Peyer's patch (tissue), 4 donors: ENCODE results near the gene TFDP1. TPM values are rescaled to one million over a fixed set of nuclear protein-coding genes. Genes with fewer than 3 reads are reported as not detected.

ENCODE experiments used
- DNase-seq, 3 donors: peaks; one replicate each; pipeline ENCODE4 v3.0.0-alpha.2; 2017 to 2019
- H3K27ac ChIP-seq, 4 donors: fragments of 200-600 bp; sonication (generic); one replicate each; pipeline ENCODE4 v1.5.1; 2016 to 2019
- H3K27me3 ChIP-seq, 2 donors: fragments of 200-600 bp; sonication (generic); one replicate each; pipeline ENCODE4 v1.5.1; 2019
- H3K36me3 ChIP-seq, 3 donors: fragments of 200-600 bp; sonication (generic); one replicate each; pipeline ENCODE4 v1.5.1; 2016 to 2019
- H3K4me1 ChIP-seq, 4 donors: fragments of 200-600 bp; sonication (generic); one replicate each; pipeline ENCODE4 v1.5.1; 2016 to 2019
- H3K4me3 ChIP-seq, 4 donors: fragments of 200-600 bp; sonication (generic); 1 replicate in 3 of 4; 2 replicates in 1 of 4; pipeline ENCODE4 v1.5.1; 2016 to 2019; ENCODE audit warnings: mild to moderate bottlenecking in 1 of 4
- H3K9me3 ChIP-seq, 4 donors: fragments of 200-600 bp; sonication (generic); one replicate each; pipeline ENCODE4 v1.5.1; 2016 to 2019; ENCODE audit warnings: mild to moderate bottlenecking in 1 of 4
- POLR2A ChIP-seq, 2 donors: fragments of 450-650 bp; IDR thresholded peaks; one replicate each; pipeline ENCODE4 v1.5.1; 2017; ENCODE audit warnings: antibody characterized with exemption in 2 of 2, mild to moderate bottlenecking in 2 of 2, moderate library complexity in 2 of 2
- total RNA-seq, 4 donors: library from RNA; depleted of rRNA; stranded (reverse); fragments of >200 nt; gene quantifications; one replicate each; pipeline ENCODE4 v1.1.0, GENCODE V29; 2016
- TF ChIP-seq, protein P1 (sequence below), 6 experiments: fragments of 450-650 bp in 4 of 6; fragments of 200-600 bp in 2 of 6; sonication (generic) in 1 of 6; IDR thresholded peaks; one replicate each; pipeline ENCODE4 v1.5.1; 2017 to 2019; ENCODE audit warnings: antibody characterized with exemption in 6 of 6, mild to moderate bottlenecking in 3 of 6, moderate library complexity in 1 of 6

The TFDP1 gene
- 10 to 100 TPM; 37.0 to 75.1 (median 48.0) TPM for total RNA-seq

DNA sequence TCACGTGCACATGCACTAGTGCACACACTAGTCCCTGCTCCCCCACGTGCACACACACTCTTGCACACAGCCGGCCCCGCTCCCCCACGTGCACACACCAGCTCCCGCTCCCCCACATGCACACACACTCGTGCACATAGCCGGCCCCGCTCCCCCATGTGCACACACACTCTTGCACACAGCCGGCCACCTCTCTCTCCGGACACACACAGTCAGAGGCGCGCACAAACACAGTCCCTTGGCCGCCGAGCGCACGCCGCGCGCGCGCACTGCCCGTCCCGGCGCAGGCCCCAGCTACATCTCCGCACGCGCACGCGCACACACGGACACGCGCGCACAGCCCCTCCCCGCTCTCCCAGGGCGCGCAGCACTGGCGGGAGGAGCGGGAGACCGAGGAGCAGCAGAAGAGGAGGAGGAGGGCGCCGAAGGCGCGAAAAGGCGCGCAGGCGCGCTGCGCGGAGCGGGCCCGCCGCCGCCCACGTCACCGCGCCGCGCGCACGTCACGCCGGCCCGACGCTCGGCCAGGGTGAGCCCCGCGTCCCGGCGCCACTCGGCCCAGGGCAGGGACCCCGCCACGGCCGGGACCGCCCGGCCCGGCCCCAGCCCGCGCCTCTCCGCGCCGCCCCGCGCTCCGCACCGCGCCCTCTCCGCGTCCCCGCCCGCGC lies at the start of gene TFDP1:
TSS of gene TFDP1 (plus strand) at position 549 of the 665 bp plus-strand sequence. CDS start 1,085 bp downstream, outside the sequence.
- Histone ChIP-seq H3K36me3 (peaks cover 0 to 14% (median 0%) of the 10 kb centered on the region in 3 donors), H3K9me3 (no peaks in the 10 kb centered on the region), H3K4me3 (peak within 1 kb of the TSS; percentile 47 to 79 (median 67)), H3K4me1 (peaks cover 0 to 18% (median 2%) of the 10 kb centered on the region in 4 donors), H3K27me3 (no peaks in the 10 kb centered on the region), H3K27ac (peak within 1 kb of the TSS in 1 of 4 donors; percentile 66)
- peak; percentile 39 to 86 (median 84) for DNase-seq
- peak in 1 of 2 donors; percentile 46 for TF ChIP-seq POLR2A (IDR thresholded peaks at IDR 0.05)
- TF ChIP-seq, protein P1, sequence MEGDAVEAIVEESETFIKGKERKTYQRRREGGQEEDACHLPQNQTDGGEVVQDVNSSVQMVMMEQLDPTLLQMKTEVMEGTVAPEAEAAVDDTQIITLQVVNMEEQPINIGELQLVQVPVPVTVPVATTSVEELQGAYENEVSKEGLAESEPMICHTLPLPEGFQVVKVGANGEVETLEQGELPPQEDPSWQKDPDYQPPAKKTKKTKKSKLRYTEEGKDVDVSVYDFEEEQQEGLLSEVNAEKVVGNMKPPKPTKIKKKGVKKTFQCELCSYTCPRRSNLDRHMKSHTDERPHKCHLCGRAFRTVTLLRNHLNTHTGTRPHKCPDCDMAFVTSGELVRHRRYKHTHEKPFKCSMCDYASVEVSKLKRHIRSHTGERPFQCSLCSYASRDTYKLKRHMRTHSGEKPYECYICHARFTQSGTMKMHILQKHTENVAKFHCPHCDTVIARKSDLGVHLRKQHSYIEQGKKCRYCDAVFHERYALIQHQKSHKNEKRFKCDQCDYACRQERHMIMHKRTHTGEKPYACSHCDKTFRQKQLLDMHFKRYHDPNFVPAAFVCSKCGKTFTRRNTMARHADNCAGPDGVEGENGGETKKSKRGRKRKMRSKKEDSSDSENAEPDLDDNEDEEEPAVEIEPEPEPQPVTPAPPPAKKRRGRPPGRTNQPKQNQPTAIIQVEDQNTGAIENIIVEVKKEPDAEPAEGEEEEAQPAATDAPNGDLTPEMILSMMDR (IDR thresholded peaks at IDR 0.05) = no peak

- Histone ChIP-seq H3K4me3 (no peak overlapping the region), H3K27me3 (no peaks in the 10 kb centered on the region), H3K4me1 (peaks cover 0 to 4% (median 0%) of the 10 kb centered on the region in 4 donors), H3K27ac (peak overlapping the region in 1 of 4 donors; percentile 26), H3K9me3 (no peaks in the 10 kb centered on the region), H3K36me3 (peaks cover 0 to 14% (median 0%) of the 10 kb centered on the region in 3 donors)
- peak in 1 of 3 donors; percentile 43 for DNase-seq
- TF ChIP-seq, protein P1 (IDR thresholded peaks at IDR 0.05) = no peak
- no peak for TF ChIP-seq POLR2A (IDR thresholded peaks at IDR 0.05)
Measured at GRCh38 chr13:113535381-113535781, 49.2 kb upstream of the TFDP1 start.

- H3K4me1 ChIP-seq = peaks cover 0 to 4% (median 0%) of the 10 kb centered on the region in 4 donors
- no peaks in the 10 kb centered on the region for H3K27me3 ChIP-seq
- no peaks in the 10 kb centered on the region for H3K9me3 ChIP-seq
- TF ChIP-seq POLR2A (IDR thresholded peaks at IDR 0.05) = no peak
- TF ChIP-seq, protein P1 (IDR thresholded peaks at IDR 0.05) = no peak
- H3K4me3 ChIP-seq = no peak overlapping the region
- no peak overlapping the region for H3K27ac ChIP-seq
- H3K36me3 ChIP-seq = peaks cover 0 to 13% (median 0%) of the 10 kb centered on the region in 3 donors
- DNase-seq = peak in 1 of 3 donors; percentile 37
Measured at GRCh38 chr13:113536461-113537110, 48.0 kb upstream of the TFDP1 start.

- Histone ChIP-seq H3K36me3 (peaks cover 0 to 11% (median 0%) of the 10 kb centered on the region in 3 donors), H3K4me3 (no peak overlapping the region), H3K9me3 (no peaks in the 10 kb centered on the region), H3K27me3 (no peaks in the 10 kb centered on the region), H3K4me1 (peaks cover 0 to 2% (median 0%) of the 10 kb centered on the region in 4 donors), H3K27ac (no peak overlapping the region)
- TF ChIP-seq, protein P1 (IDR thresholded peaks at IDR 0.05) = no peak
- no peak for TF ChIP-seq POLR2A (IDR thresholded peaks at IDR 0.05)
- DNase-seq = peak in 1 of 3 donors; percentile 15
Measured at GRCh38 chr13:113537205-113537604, 47.3 kb upstream of the TFDP1 start.

DNA sequence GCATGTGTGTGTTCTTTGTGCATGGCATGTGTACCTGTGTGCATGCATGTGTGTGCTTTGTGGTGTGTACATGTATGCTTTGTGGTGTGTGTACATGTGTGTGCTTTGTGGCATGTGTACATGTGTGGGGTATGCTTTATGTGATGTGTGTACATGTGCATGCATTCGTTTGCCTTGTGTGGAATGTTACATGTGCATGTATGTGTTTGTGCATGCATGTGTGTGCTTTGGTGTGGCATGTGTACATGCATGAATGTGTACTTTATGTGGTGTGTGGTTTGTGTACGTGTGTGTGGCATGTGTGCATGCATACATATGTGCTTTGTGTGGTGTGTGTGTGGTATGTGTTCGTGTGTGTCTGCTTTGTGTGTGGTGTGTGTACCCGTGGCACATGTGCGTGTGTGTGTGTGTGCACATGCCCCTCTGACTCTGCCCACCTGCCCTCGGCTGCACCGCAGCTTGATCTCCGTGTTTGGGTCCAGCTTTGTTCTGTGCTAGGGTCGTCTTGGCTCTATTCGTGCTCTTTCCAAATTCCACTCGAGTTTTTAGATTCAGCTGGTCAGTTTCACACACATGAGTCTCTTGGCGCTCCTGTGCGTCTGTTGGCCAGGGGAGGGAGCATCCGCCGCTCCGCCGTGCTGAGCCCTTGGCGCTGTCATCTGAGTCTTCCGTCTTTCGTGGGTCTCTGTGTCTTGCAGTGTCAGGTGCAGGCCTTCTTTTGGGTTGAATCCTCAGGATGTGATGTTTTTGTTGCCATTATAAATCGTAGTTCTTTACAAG lies 46.5 kb upstream of the TFDP1 start:
- no peaks in the 10 kb centered on the region for H3K9me3 ChIP-seq
- H3K4me3 ChIP-seq = no peak overlapping the region
- no peak overlapping the region for H3K27ac ChIP-seq
- H3K36me3 ChIP-seq = peaks cover 0 to 11% (median 0%) of the 10 kb centered on the region in 3 donors
- no peaks in the 10 kb centered on the region for H3K27me3 ChIP-seq
- no peaks in the 10 kb centered on the region for H3K4me1 ChIP-seq
- TF ChIP-seq, protein P1 (IDR thresholded peaks at IDR 0.05) = no peak
- TF ChIP-seq POLR2A (IDR thresholded peaks at IDR 0.05) = no peak
- peak in 1 of 3 donors; percentile 31 for DNase-seq
